ENCODE results near the gene NDUFA5.

NDUFA5 gene

DNA sequence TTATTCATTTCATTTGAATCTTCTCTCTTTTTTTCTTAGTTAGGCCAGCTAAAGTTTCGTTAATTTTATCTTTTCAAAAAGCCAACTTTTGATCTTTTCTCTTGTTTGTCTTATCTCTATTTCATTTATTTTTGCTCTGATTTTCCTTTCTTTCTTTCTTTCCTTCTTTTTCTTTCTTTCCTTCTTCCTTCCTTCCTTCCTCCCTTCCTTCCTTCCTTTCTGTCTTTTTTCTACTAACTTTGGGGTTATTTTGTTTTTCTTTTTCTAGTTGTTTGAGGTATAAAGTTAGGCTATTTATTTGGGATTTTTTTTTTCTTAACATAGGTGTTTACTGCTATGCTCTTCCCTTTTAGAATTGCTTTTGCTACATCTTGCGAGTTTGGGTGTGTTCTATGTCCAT, 30.8 kb upstream of the NDUFA5 start:
- TF ChIP-seq ZNF292 (tag by site-specific recombination; IDR thresholded peaks at IDR 0.05; ENCODE audit: borderline replicate concordance, low read depth) (no peak), ZNF366 (tag by site-specific recombination; conservative IDR thresholded peaks at IDR 0.05) (peak; percentile 42)
- ChIA-PET POLR2A (no interaction called here), CTCF (interaction anchor here (0.7 kb wide), 1 partner anchor 116 kb away, joined by 3 read pairs; no protein-coding TSS in a partner anchor)
- Histone ChIP-seq H3K36me3 (ENCODE audit: control insufficient read depth in 2 of 2, insufficient read depth in 1 of 2, low read length in 2 of 2) (no peaks in the 10 kb centered on the region), H3K4me3 (ENCODE audit: low read depth, low read length) (no peak overlapping the region), H3K4me1 (ENCODE audit: control insufficient read depth, insufficient read depth, low read length) (no peaks in the 10 kb centered on the region), H3K9me3 (ENCODE audit: control insufficient read depth, insufficient read depth, low read depth, low read length) (no peaks in the 10 kb centered on the region), H3K27ac (ENCODE audit: extremely low read depth, low read depth, low read length) (no peak overlapping the region)

DNA sequence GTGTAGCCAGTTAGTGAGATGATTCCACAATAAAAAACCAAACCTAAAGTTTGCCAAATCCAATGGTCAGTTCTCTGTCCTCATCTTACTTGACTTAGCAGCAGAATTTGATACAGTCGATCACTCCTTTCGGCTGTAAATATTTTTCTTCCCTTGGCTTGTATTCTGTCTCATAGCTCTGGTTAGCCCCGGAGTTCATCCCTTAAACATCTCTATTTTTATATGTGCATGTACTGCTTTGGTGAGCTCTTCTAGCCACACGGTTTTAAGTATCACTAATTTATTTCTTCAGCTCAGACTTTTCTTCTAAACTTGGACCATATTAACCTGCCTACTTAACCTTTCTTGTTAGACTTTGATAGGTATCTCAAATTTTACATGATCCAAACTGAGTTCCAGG, 26.2 kb upstream of the NDUFA5 start:
- ChIA-PET POLR2A (no interaction called here), CTCF (interaction anchor here (0.6 to 2.3 kb wide), 5 partner anchors 31 to 125 kb away, joined by 3 to 11 read pairs (median 3); no protein-coding TSS in a partner anchor)
- Histone ChIP-seq H3K9me3 (ENCODE audit: control insufficient read depth, insufficient read depth, low read depth, low read length) (no peaks in the 10 kb centered on the region), H3K27ac (ENCODE audit: extremely low read depth, low read depth, low read length) (no peak overlapping the region), H3K36me3 (ENCODE audit: control insufficient read depth in 2 of 2, insufficient read depth in 1 of 2, low read length in 2 of 2) (no peaks in the 10 kb centered on the region), H3K4me1 (ENCODE audit: control insufficient read depth, insufficient read depth, low read length) (no peaks in the 10 kb centered on the region), H3K4me3 (ENCODE audit: low read depth, low read length) (no peak overlapping the region)
- TF ChIP-seq SP2 (tag by site-specific recombination; IDR thresholded peaks at IDR 0.05) = no peak

DNA sequence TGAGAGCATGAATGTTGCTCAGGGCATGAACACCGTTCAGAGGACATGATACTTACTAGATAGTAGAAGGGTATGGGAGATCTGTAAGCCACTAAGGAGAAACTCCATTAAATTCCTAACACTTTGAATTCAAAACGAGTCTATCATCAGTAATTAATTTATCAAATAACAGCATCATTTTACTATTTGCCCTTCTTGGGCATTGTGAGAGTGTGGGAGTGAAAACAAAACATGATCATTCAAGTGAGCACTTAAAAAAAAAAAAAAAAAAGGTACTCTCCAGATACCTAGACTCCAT, 23.5 kb upstream of the NDUFA5 start:
- CTCF ChIA-PET = interaction anchor here (0.5 to 2.8 kb wide), 21 partner anchors 10 to 1425 kb away, joined by 3 to 18 read pairs (median 3); partner anchors contain the start of gene ASB15
- POLR2A ChIA-PET = no interaction called here

DNA sequence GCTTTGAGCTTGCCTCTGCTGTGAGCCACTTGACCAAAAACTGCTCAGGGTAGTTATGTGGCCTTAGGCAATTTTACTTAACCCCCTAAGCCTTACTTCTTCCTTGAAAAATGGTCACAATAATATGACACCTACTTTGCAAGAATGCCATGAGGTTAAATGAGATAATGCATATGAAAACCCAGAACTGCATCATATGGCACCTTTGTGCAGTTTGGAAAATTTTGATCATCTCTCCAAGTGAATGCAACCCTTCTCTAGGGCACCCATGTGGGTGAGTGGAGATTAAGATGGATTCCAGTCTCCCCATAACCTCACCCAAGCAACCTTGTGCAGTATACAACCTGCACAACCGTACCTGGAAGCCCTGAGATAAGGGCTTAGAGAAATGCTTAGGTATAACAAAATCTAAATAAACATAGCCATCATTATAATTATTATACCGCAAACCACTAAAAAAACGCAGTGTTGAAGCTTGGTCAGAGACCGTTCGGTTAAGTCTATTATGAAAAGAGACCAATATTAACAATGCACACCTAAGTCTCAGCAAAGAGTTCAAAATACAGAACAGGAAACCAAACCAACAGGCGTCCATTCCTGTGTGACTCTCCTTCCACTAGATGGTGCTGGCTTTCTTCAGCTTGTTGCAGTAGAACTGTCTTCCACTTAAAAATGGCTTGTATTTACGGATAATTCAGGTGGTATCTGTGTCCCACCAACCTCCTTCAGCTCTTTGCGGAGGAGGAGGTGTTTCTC, 23.0 kb upstream of the NDUFA5 start:
- Histone ChIP-seq H3K9me3 (ENCODE audit: control insufficient read depth, insufficient read depth, low read depth, low read length) (no peaks in the 10 kb centered on the region), H3K36me3 (ENCODE audit: control insufficient read depth in 2 of 2, insufficient read depth in 1 of 2, low read length in 2 of 2) (no peaks in the 10 kb centered on the region), H3K27ac (ENCODE audit: extremely low read depth, low read depth, low read length) (no peak overlapping the region), H3K4me3 (ENCODE audit: low read depth, low read length) (no peak overlapping the region), H3K4me1 (ENCODE audit: control insufficient read depth, insufficient read depth, low read length) (no peaks in the 10 kb centered on the region)
- ChIA-PET CTCF (interaction anchor here (0.5 to 2.8 kb wide), 19 partner anchors 10 to 437 kb away, joined by 3 to 18 read pairs (median 3); partner anchors contain the start of gene ASB15), POLR2A (no interaction called here)
- TF ChIP-seq ZNF558 (tag by site-specific recombination; IDR thresholded peaks at IDR 0.05) (no peak), ZBTB17 (tag by site-specific recombination; IDR thresholded peaks at IDR 0.05) (no peak), ZNF2 (tag by site-specific recombination; IDR thresholded peaks at IDR 0.05) (peak; percentile 66; the same call in 1 of the 2 replicates), ZNF654 (tag by site-specific recombination; IDR thresholded peaks at IDR 0.05; ENCODE audit: low read depth) (peak; percentile 95), ZBTB1 (tag by site-specific recombination; IDR thresholded peaks at IDR 0.05) (no peak), ZNF112 (tag by site-specific recombination; IDR thresholded peaks at IDR 0.05) (no peak), SCRT2 (tag by site-specific recombination; IDR thresholded peaks at IDR 0.05) (peak; percentile 93), EGR2 (tag by site-specific recombination; IDR thresholded peaks at IDR 0.05; ENCODE audit: low read depth) (no peak), ZNF211 (tag by site-specific recombination; IDR thresholded peaks at IDR 0.05; ENCODE audit: low read depth) (no peak), ZNF660 (tag by site-specific recombination; IDR thresholded peaks at IDR 0.05) (peak; percentile 34; the same call in 1 of the 2 replicates), SCRT1 (tag by site-specific recombination; IDR thresholded peaks at IDR 0.05; ENCODE audit: borderline replicate concordance) (peak; percentile 86), ZNF664 (tag by site-specific recombination; IDR thresholded peaks at IDR 0.05) (peak; percentile 93)
- TF ChIP-seq, protein P1, sequence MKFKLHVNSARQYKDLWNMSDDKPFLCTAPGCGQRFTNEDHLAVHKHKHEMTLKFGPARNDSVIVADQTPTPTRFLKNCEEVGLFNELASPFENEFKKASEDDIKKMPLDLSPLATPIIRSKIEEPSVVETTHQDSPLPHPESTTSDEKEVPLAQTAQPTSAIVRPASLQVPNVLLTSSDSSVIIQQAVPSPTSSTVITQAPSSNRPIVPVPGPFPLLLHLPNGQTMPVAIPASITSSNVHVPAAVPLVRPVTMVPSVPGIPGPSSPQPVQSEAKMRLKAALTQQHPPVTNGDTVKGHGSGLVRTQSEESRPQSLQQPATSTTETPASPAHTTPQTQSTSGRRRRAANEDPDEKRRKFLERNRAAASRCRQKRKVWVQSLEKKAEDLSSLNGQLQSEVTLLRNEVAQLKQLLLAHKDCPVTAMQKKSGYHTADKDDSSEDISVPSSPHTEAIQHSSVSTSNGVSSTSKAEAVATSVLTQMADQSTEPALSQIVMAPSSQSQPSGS (tag by site-specific recombination; IDR thresholded peaks at IDR 0.05; ENCODE audit: low read depth) = no peak
- TF ChIP-seq, protein P2, sequence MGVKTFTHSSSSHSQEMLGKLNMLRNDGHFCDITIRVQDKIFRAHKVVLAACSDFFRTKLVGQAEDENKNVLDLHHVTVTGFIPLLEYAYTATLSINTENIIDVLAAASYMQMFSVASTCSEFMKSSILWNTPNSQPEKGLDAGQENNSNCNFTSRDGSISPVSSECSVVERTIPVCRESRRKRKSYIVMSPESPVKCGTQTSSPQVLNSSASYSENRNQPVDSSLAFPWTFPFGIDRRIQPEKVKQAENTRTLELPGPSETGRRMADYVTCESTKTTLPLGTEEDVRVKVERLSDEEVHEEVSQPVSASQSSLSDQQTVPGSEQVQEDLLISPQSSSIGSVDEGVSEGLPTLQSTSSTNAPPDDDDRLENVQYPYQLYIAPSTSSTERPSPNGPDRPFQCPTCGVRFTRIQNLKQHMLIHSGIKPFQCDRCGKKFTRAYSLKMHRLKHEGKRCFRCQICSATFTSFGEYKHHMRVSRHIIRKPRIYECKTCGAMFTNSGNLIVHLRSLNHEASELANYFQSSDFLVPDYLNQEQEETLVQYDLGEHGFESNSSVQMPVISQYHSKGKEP (tag by site-specific recombination; IDR thresholded peaks at IDR 0.05) = no peak
- TF ChIP-seq, protein P3, sequence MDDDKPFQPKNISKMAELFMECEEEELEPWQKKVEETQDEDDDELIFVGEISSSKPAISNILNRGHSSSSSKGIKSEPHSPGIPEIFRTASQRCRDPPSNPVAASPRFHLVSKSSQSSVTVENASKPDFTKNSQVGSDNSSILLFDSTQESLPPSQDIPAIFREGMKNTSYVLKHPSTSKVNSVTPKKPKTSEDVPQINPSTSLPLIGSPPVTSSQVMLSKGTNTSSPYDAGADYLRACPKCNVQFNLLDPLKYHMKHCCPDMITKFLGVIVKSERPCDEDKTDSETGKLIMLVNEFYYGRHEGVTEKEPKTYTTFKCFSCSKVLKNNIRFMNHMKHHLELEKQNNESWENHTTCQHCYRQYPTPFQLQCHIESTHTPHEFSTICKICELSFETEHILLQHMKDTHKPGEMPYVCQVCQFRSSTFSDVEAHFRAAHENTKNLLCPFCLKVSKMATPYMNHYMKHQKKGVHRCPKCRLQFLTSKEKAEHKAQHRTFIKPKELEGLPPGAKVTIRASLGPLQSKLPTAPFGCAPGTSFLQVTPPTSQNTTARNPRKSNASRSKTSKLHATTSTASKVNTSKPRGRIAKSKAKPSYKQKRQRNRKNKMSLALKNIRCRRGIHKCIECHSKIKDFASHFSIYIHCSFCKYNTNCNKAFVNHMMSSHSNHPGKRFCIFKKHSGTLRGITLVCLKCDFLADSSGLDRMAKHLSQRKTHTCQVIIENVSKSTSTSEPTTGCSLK (tag by site-specific recombination; IDR thresholded peaks at IDR 0.05) = no peak

More for the DNA sequence above, 23.5 kb upstream of the NDUFA5 start:
- TF ChIP-seq SCRT2 (tag by site-specific recombination; IDR thresholded peaks at IDR 0.05) (0 out of 2 replicates have a peak, but pooled peaks have one; percentile 4), IKZF3 (tag by site-specific recombination; IDR thresholded peaks at IDR 0.05) (no peak), YY1 (tag by site-specific recombination; IDR thresholded peaks at IDR 0.05) (no peak), SCRT1 (tag by site-specific recombination; IDR thresholded peaks at IDR 0.05; ENCODE audit: borderline replicate concordance) (no peak)
- Histone ChIP-seq H3K27ac (ENCODE audit: extremely low read depth, low read depth, low read length) (no peak overlapping the region), H3K36me3 (ENCODE audit: control insufficient read depth in 2 of 2, insufficient read depth in 1 of 2, low read length in 2 of 2) (no peaks in the 10 kb centered on the region), H3K4me3 (ENCODE audit: low read depth, low read length) (no peak overlapping the region), H3K9me3 (ENCODE audit: control insufficient read depth, insufficient read depth, low read depth, low read length) (no peaks in the 10 kb centered on the region), H3K4me1 (ENCODE audit: control insufficient read depth, insufficient read depth, low read length) (no peaks in the 10 kb centered on the region)

All from HEK293 (cell line).